AG09319 (cell line): ENCODE measurements around the gene FAM13A.
A peak's percentile ranks its signal among the peaks of the same experiment; 100 is the strongest.

Experiments
- DNase-seq: peaks from one replicate; pipeline ENCODE4 v3.0.0-alpha.2; 2010; ENCODE audit warnings: low read depth; ENCODE audit errors: extremely low read depth
- CTCF ChIP-seq: IDR thresholded peaks from 2 replicates; pipeline ENCODE4 v1.5.1; 2011; ENCODE audit warnings: low read depth, mild to moderate bottlenecking, inconsistent platforms, low read length, moderate library complexity

FAM13A gene

GRCh38 chr4:89042055-89042454 is 14.9 kb downstream of the FAM13A start:
- no peak for DNase-seq
- no peak for TF ChIP-seq CTCF

- no peak for DNase-seq
- TF ChIP-seq CTCF: no peak
These were observed 17.2 kb downstream of the FAM13A start for GRCh38 chr4:89039730-89040338.

- no peak for DNase-seq
These were observed 20.4 kb downstream of the FAM13A start for GRCh38 chr4:89036535-89036934.

GRCh38 chr4:89031272-89031671 is 25.7 kb downstream of the FAM13A start:
- TF ChIP-seq CTCF: no peak
- no peak for DNase-seq

More at GRCh38 chr4:89036535-89036934, 20.4 kb downstream of the FAM13A start:
- no peak for TF ChIP-seq CTCF

GRCh38 chr4:89029591-89029990 is 27.4 kb downstream of the FAM13A start:
- DNase-seq: no peak
- TF ChIP-seq CTCF: no peak

GRCh38 chr4:89026542-89026941 is 30.4 kb downstream of the FAM13A start:
- DNase-seq: no peak
- TF ChIP-seq CTCF: no peak

- TF ChIP-seq CTCF: peak; percentile 71
- peak; percentile 46 for DNase-seq
These were observed 32.8 kb downstream of the FAM13A start for GRCh38 chr4:89024051-89024675.
